HG02885 (cell line): Measurements from ENCODE around the gene KHDC1.
"Not testable (repeated sequence)": the region's sequence is repeated elsewhere in the genome, so short reads cannot be mapped to it uniquely, and the experiment has no call there.

Source experiments
- ATAC-seq: cut with Tn5 transposase; IDR thresholded peaks from one replicate; pipeline ENCODE4 v1.9.1; 2021; ENCODE audit warnings: mild to moderate bottlenecking; ENCODE audit not compliant: unreplicated experiment, poor library complexity

Gene KHDC1

GRCh38 chr6:73252703-73253102 lies 10.3 kb downstream of the KHDC1 start:
- no peak for ATAC-seq

- no peak for ATAC-seq
Measured at GRCh38 chr6:73250016-73250415, 13.0 kb downstream of the KHDC1 start.

- ATAC-seq, result no peak
Measured at GRCh38 chr6:73248192-73248903, 14.6 kb downstream of the KHDC1 start.

- ATAC-seq, result no peak
Measured at GRCh38 chr6:73242001-73242400, 21.0 kb downstream of the KHDC1 start.

GRCh38 chr6:73240730-73241129 lies 22.3 kb downstream of the KHDC1 start:
- no peak for ATAC-seq

GRCh38 chr6:73236144-73236750 lies 26.7 kb downstream of the KHDC1 start:
- ATAC-seq, result no peak

GRCh38 chr6:73234733-73235132 lies 28.3 kb downstream of the KHDC1 start:
- ATAC-seq, result no peak

- not testable (repeated sequence) for ATAC-seq
Measured at GRCh38 chr6:73233971-73234370, 29.0 kb downstream of the KHDC1 start.

GRCh38 chr6:73233048-73233447 lies 29.9 kb downstream of the KHDC1 start:
- no peak for ATAC-seq

GRCh38 chr6:73231986-73232391 lies 31.0 kb downstream of the KHDC1 start:
- ATAC-seq, result no peak

- no peak for ATAC-seq
Measured at GRCh38 chr6:73227606-73228255, 35.3 kb downstream of the KHDC1 start.

GRCh38 chr6:73225396-73225795 lies 37.6 kb downstream of the KHDC1 start, which contains the start of gene KHDC1L:
KHDC1L (minus strand) TSS chr6:73225496; CDS start chr6:73225408, 88 bp downstream.
- no peak for ATAC-seq

GRCh38 chr6:73216859-73217258 lies 46.1 kb downstream of the KHDC1 start:
- no peak for ATAC-seq

GRCh38 chr6:73209117-73209516 lies 53.9 kb downstream of the KHDC1 start:
- ATAC-seq, result no peak

GRCh38 chr6:73207221-73207837 lies 55.7 kb downstream of the KHDC1 start:
- no peak for ATAC-seq

GRCh38 chr6:73204252-73204651 lies 58.7 kb downstream of the KHDC1 start:
- no peak for ATAC-seq

- no peak for ATAC-seq
Measured at GRCh38 chr6:73203098-73203497, 59.9 kb downstream of the KHDC1 start.

- no peak for ATAC-seq
Measured at GRCh38 chr6:73200735-73201134, 62.3 kb downstream of the KHDC1 start.

GRCh38 chr6:73200247-73200646 lies 62.7 kb downstream of the KHDC1 start:
- ATAC-seq, result no peak

GRCh38 chr6:73194744-73195143 lies 68.3 kb downstream of the KHDC1 start:
- ATAC-seq, result no peak

GRCh38 chr6:73193302-73193701 lies 69.7 kb downstream of the KHDC1 start:
- not testable (repeated sequence) for ATAC-seq
